GM12873 (cell line): Measurements from ENCODE around the gene CYP2A6.

ENCODE experiments used
- TF ChIP-seq, protein P1 (sequence below): IDR thresholded peaks from 2 replicates; pipeline ENCODE4 v1.5.1; 2012; ENCODE audit warnings: low read depth, mild to moderate bottlenecking, moderate library complexity, low read length, control low read depth; ENCODE audit not compliant: insufficient read depth; ENCODE audit errors: missing control alignments

The CYP2A6 gene

DNA sequence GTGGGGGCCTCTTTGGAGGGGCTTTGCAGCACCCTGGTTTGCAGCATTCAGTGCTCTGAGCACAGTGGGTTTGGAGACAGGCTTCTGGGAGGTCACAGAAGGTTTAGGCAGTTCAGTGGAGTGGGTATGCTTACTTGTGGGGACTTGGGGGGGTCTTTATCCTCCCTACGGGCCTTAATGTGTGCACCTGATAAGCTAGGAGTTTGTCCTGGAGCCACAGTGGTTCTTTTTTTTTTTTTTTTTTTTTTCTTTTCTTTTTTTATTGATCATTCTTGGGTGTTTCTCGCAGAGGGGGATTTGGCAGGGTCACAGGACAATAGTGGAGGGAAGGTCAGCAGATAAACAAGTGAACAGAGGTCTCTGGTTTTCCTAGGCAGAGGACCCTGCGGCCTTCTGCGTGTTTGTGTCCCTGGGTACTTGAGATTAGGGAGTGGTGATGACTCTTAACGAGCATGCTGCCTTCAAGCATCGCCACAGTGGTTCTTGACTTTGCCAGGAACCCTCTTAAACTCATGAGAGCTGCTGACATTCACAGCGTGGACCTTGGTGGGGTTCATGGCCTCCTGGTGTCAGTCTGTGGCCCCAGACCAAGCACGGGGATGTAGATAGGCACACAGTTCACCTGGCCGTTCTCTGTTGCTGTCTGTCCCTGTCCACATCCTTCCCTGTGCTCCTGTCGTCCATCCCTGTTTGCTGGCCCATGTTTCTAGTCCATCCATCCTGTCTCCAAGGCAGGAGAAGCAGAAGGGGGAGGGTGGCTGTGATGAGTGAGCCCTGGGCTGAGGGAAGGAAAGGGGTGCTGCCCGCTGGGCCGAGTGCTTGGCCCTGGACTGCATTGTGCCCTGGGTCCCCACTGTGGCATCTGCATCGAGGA is 48.6 kb downstream of the CYP2A6 start:
- TF ChIP-seq, protein P1, sequence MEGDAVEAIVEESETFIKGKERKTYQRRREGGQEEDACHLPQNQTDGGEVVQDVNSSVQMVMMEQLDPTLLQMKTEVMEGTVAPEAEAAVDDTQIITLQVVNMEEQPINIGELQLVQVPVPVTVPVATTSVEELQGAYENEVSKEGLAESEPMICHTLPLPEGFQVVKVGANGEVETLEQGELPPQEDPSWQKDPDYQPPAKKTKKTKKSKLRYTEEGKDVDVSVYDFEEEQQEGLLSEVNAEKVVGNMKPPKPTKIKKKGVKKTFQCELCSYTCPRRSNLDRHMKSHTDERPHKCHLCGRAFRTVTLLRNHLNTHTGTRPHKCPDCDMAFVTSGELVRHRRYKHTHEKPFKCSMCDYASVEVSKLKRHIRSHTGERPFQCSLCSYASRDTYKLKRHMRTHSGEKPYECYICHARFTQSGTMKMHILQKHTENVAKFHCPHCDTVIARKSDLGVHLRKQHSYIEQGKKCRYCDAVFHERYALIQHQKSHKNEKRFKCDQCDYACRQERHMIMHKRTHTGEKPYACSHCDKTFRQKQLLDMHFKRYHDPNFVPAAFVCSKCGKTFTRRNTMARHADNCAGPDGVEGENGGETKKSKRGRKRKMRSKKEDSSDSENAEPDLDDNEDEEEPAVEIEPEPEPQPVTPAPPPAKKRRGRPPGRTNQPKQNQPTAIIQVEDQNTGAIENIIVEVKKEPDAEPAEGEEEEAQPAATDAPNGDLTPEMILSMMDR, result no peak

DNA sequence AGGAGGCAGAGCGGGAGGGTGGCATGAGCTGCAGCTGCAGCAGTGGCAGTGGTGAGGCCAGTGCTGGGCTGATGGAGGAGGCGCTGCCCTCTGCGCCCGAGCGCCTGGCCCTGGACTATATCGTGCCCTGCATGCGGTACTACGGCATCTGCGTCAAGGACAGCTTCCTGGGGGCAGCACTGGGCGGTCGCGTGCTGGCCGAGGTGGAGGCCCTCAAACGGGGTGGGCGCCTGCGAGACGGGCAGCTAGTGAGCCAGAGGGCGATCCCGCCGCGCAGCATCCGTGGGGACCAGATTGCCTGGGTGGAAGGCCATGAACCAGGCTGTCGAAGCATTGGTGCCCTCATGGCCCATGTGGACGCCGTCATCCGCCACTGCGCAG is 49.3 kb downstream of the CYP2A6 start:
- TF ChIP-seq, protein P1, result no peak

DNA sequence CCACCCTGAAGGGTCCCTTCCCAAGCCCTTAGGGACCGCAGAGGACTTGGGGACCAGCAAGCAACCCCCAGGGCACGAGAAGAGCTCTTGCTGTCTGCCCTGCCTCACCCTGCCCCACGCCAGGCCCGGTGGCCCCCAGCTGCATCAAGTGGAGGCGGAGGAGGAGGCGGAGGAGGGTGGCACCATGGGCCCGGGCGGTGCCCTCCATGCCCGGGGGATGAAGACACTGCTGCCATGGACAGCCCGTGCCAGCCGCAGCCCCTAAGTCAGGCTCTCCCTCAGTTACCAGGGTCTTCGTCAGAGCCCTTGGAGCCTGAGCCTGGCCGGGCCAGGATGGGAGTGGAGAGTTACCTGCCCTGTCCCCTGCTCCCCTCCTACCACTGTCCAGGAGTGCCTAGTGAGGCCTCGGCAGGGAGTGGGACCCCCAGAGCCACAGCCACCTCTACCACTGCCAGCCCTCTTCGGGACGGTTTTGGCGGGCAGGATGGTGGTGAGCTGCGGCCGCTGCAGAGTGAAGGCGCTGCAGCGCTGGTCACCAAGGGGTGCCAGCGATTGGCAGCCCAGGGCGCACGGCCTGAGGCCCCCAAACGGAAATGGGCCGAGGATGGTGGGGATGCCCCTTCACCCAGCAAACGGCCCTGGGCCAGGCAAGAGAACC is 49.8 kb downstream of the CYP2A6 start:
- TF ChIP-seq, protein P1, result no peak

DNA sequence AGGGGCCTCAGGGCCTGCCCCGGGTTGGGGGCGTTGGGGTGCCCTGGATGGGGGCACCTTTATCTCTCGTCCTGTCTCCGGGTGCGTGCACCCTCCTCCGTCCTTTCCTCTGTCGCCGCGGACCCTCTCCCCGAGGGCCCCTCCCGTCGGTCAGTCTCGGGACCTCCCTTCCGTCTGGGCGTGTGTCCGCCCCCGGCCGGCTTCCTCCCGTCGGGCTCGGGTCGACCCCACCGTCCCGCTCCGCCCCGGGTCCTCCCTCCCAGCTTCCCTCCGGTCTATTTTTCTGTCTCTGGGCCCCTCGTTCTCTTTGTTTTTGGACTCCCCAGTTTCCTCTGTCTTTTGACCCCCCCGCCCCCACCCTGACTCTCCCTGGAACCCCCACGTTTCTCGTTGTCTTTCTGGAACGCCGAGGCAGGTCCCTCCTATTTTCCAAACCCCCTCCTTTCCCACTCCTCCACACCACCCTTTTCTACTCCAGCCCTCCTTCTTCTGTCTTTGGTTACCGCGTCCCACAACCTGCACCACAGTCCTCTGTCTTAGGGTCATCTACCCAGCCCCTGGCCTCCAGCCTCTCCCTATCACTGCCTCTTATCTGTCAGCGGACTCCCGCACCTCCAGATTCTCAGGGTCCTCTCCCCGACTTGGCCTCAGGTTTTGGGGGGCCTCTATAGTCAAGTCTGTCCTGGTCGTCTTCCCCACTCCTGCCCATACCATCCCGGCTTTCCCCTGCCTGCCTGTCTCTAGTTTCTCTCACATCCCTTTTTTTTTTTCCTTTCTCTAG is 50.5 kb downstream of the CYP2A6 start:
- TF ChIP-seq, protein P1, result no peak

DNA sequence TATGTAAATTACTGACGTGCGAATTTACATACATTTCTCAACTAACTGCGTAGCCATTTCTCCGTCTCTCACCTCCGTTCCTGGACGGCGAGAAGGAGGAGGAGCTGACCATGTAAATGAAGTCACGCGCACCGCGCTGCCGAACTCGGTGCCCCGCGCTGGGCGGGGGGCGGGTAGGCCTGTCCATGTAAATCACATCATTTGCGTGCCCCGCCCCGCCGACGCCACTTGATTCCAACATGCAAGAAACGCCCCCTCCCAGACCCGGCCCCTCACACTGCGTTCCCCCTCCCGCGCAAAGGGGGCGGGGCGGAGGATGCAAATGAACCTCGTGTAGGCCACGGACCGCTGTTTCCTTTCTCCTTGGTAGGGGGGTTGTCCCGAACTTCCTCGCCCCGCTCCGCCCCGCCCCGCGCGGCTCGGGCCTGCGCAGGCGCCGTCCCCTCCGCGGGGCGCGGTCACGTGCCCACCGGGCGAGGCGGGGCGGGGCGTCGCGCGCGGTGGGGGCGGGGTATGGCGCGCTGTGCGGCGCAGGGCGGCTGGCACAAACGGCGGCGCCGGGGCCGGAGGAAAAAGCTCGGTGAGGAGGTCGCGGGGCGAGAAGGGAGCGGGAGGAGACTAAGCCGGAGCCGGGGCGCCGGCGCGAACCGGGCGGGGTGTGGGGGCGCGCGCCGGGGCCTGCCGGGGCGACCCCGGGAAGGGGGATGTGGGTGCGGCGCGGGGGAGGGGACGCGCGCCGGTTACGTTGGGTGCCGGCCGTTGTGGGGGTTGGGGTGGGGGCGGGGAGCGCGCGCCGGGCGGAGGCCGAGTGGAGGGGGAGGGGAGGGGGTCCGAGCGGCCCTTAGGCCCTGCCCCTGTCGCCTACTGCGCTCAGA is 51.3 kb downstream of the CYP2A6 start, which contains the start of gene EGLN2:
Gene EGLN2 (plus strand): TSS at position 509 of the 875 bp plus-strand sequence. CDS start 1,382 bp downstream, outside the sequence.
- TF ChIP-seq, protein P1, result no peak

DNA sequence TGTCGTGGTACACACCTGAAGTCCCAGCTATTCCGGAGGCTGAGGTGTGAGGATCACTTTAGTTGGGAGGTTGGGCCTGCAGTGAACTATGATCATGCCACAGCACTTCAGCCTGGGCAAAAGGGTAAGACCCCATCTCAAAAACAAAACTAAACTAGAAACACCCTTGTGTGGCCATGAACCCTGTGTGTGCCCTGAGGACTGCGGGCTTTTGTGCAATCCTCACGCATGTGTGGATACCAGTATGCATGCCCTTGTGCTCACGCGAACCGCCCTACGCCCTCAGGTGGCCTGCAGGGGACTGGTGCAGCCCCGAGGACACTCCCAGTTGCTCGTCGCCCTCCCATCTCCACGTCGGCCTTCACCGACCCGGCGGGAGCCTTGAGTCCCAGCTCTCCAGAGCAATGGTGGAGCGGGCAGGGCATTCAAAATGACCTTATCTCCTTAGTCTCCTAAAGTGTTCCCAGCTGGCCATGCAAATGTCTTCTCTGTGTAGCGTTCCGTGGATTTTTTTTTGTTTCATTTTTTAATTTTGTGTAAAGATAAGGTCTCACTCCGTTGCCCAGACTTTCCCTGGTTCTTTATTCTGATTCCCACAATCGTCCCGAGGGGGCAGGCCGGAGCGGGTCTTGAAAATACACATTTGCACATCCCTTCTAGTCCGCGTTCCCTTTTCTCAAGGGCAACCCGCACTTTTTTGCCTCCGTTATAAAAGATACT is 52.1 kb downstream of the CYP2A6 start:
- TF ChIP-seq, protein P1, result peak; percentile 54
